A673 (cell line): ENCODE results near the gene ZC3H7B. TPM values are rescaled to one million over a fixed set of nuclear protein-coding genes. Genes with fewer than 3 reads are reported as not detected.

ENCODE experiments used
- BruUV-seq: library from RNA; stranded (reverse); fragments of 400-500 nt; replicated peaks from 2 replicates; lab custom pipeline; 2021; lab: Mats Ljungman, UMichigan
- CTCF ChIA-PET: fragments of 300-600 bp; sonication (Branson Sonifier 250); formaldehyde crosslinking; loops from one replicate; lab custom pipeline; 2022; ENCODE audit warnings: antibody characterized with exemption; lab: Charles Lee
- POLR2A ChIA-PET: fragments of 300-600 bp; sonication (Branson Sonifier 250); formaldehyde crosslinking; loops from one replicate; lab custom pipeline; 2022; ENCODE audit warnings: antibody characterized with exemption; ENCODE audit not compliant: low non-redundant PET; lab: Charles Lee
- DNase-seq: peaks from one replicate; pipeline ENCODE4 v3.0.0-alpha.2; 2015; ENCODE audit warnings: low spot score
- H3K27ac ChIP-seq: fragments of 200-600 bp; sonication (generic); 2 replicates; pipeline ENCODE4 v1.5.1; 2016; ENCODE audit warnings: mixed run types, low read depth, mild to moderate bottlenecking, mixed read lengths, antibody characterized with exemption, low read length; ENCODE audit not compliant: poor library complexity, severe bottlenecking
- H3K27me3 ChIP-seq: fragments of 200-600 bp; sonication (generic); replicated peaks from 2 replicates; pipeline ENCODE4 v1.6.1; 2017; ENCODE audit warnings: mixed run types, low read depth, mild to moderate bottlenecking, mixed read lengths, antibody characterized with exemption, low read length; ENCODE audit not compliant: insufficient read depth, poor library complexity
- H3K36me3 ChIP-seq: fragments of 200-600 bp; sonication (generic); 2 replicates; pipeline ENCODE4 v1.6.1; 2016; ENCODE audit warnings: mixed run types, mild to moderate bottlenecking, mixed read lengths, antibody characterized with exemption, low read length; ENCODE audit not compliant: insufficient read depth, poor library complexity, severe bottlenecking
- H3K4me1 ChIP-seq: fragments of 200-600 bp; sonication (generic); 2 replicates; pipeline ENCODE4 v1.6.1; 2017; ENCODE audit warnings: mixed run types, mild to moderate bottlenecking, mixed read lengths, antibody characterized with exemption, low read length; ENCODE audit not compliant: insufficient read depth, poor library complexity, severe bottlenecking
- H3K4me3 ChIP-seq: fragments of 200-600 bp; sonication (generic); 2 replicates; pipeline ENCODE4 v1.5.1; 2016; ENCODE audit warnings: low read depth, mixed run types, mild to moderate bottlenecking, mixed read lengths, low read length; ENCODE audit not compliant: poor library complexity, severe bottlenecking
- H3K9me3 ChIP-seq: fragments of 200-600 bp; sonication (generic); 2 replicates; pipeline ENCODE4 v1.6.1; 2016; ENCODE audit warnings: mixed run types, low read depth, mild to moderate bottlenecking, mixed read lengths, antibody characterized with exemption, low read length; ENCODE audit not compliant: poor library complexity, severe bottlenecking
- CTCF ChIP-seq: fragments of 300-800, 200-600 bp; sonication (generic); conservative IDR thresholded peaks from 2 replicates; pipeline ENCODE4 v1.5.1; 2017; ENCODE audit warnings: low read depth, mild to moderate bottlenecking, antibody characterized with exemption, low read length, moderate library complexity, mixed read lengths
- EZH2 ChIP-seq: fragments of 200-600 bp; sonication (generic); IDR thresholded peaks from 2 replicates; pipeline ENCODE4 v1.6.1; 2017; ENCODE audit warnings: borderline replicate concordance, low read depth, mild to moderate bottlenecking, mixed read lengths, antibody characterized with exemption, low read length; ENCODE audit not compliant: poor library complexity, severe bottlenecking
- intact Hi-C: fragments of 100-400 bp; cut with micrococcal nuclease; formaldehyde crosslinking; loops from one replicate; pipeline ENCODE4 v1.10.0; 2022; ENCODE audit not compliant: unreplicated experiment
- total RNA-seq: library from RNA; stranded (reverse); gene quantifications from 2 replicates; pipeline ENCODE4 v1.2.3, GENCODE V29; 2021

ZC3H7B gene
- total RNA-seq, 1 experiment from 2014 or later = 90.4 TPM

GRCh38 chr22:41332217-41332939 lies 31.1 kb downstream of the ZC3H7B start:
- TF ChIP-seq EZH2 = no peak
- TF ChIP-seq CTCF = no peak
- Histone ChIP-seq H3K27me3 (no peaks in the 10 kb centered on the region), H3K36me3 (peaks cover 41% of the 10 kb centered on the region), H3K4me3 (no peak overlapping the region), H3K27ac (no peak overlapping the region), H3K4me1 (no peaks in the 10 kb centered on the region), H3K9me3 (no peaks in the 10 kb centered on the region)
- CTCF ChIA-PET = no interaction called here
- BruUV-seq = no TSS peak
- DNase-seq = no peak
- POLR2A ChIA-PET = no interaction called here
- intact Hi-C loops = no loop called here

GRCh38 chr22:41333806-41334205 lies 32.5 kb downstream of the ZC3H7B start:
- Histone ChIP-seq H3K4me1 (no peaks in the 10 kb centered on the region), H3K27ac (no peak overlapping the region), H3K36me3 (peaks cover 29% of the 10 kb centered on the region), H3K9me3 (no peaks in the 10 kb centered on the region), H3K4me3 (no peak overlapping the region), H3K27me3 (no peaks in the 10 kb centered on the region)
- no peak for DNase-seq
- no TSS peak for BruUV-seq
- POLR2A ChIA-PET = no interaction called here
- intact Hi-C loops = no loop called here
- CTCF ChIA-PET = no interaction called here
- TF ChIP-seq EZH2 = no peak
- no peak for TF ChIP-seq CTCF

- Histone ChIP-seq H3K4me1 (no peaks in the 10 kb centered on the region), H3K27me3 (no peaks in the 10 kb centered on the region), H3K27ac (no peak overlapping the region), H3K36me3 (peaks cover 29% of the 10 kb centered on the region), H3K9me3 (no peaks in the 10 kb centered on the region), H3K4me3 (no peak overlapping the region)
- intact Hi-C loops = no loop called here
- no peak for TF ChIP-seq CTCF
- TF ChIP-seq EZH2 = no peak
- POLR2A ChIA-PET = no interaction called here
- CTCF ChIA-PET = no interaction called here
- no TSS peak for BruUV-seq
- DNase-seq = no peak
These were observed 32.9 kb downstream of the ZC3H7B start for GRCh38 chr22:41334215-41334614.
